NCI-H1417 (cell line): ENCODE data around the gene ZNF146.
"Not testable (repeated sequence)": the region's sequence is repeated elsewhere in the genome, so short reads cannot be mapped to it uniquely, and the experiment has no call there.

ENCODE experiments used
- DNase-seq, 3 experiments: peaks; one replicate each; lab custom pipeline; 2025; lab: John Stamatoyannopoulos, UW

The ZNF146 gene

GRCh38 chr19:36236304-36236945, 21.5 kb downstream of the ZNF146 start:
- DNase-seq, result no peak

DNA sequence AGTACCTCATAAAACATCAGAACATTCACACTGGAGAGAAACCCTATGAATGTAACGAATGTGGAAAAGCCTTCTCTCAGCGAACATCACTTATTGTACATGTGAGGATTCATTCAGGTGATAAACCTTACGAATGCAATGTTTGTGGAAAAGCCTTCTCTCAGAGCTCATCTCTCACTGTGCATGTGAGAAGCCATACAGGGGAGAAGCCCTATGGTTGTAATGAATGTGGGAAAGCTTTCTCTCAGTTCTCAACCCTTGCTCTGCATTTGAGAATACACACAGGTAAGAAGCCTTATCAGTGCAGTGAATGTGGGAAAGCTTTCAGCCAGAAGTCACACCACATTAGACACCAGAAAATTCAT, 22.0 kb downstream of the ZNF146 start:
- DNase-seq, result no peak

- DNase-seq, result no peak
These were observed 29.2 kb downstream of the ZNF146 start for GRCh38 chr19:36244066-36244465.

- peak; percentile 26 to 55 (median 50) for DNase-seq
These were observed 30.5 kb downstream of the ZNF146 start for GRCh38 chr19:36245210-36246005.

DNA sequence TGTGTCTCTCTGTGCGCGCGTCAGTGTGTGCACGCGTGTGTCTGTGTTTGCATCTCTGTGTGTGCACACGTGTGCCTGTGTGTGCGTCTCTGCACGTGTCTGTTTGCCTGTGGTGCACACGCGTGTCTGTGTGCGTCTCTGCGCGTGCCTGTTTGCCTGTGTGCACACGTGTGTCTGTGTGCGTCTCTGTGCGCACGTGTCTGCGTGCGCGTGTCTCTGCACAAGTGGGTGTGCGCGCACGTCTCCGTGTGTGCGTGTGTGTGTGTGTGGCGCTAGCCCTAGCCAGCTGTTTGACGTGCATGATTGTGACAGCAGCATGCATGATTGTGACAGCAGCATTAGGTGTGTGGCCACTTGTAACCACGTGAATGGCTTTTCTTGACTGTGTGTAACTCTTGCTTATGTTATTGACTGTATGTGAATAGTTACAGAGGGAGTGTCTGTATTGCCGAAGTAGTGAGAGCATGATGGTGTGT, 31.1 kb downstream of the ZNF146 start:
- peak in 1 of 3 experiments; percentile 61 for DNase-seq

- DNase-seq, result no peak
These were observed 37.1 kb downstream of the ZNF146 start for GRCh38 chr19:36252047-36252446.

- DNase-seq, result no peak
These were observed 39.9 kb downstream of the ZNF146 start for GRCh38 chr19:36254848-36255247.

DNA sequence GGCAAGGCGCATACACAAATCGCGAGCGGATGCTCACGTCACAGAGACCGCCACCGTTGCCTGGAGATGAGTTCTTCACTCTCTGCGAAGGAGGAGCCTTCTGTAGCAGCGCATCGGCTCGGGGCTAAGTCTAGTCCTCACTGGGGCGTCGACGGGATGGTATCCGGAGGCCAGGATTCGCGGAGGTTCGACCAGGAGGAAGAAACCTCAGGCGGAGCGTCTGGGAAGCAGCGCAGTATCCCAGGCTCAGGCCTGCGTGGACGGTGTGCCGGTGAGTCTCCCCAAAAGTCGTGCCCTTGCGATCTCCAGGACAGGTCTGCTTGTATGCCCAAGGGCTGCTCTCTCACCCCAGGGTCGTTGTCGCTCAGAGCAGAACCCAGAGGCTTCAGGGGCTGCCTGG, 40.4 kb downstream of the ZNF146 start:
- DNase-seq, result peak in 1 of 3 experiments; percentile 27

- no peak for DNase-seq
These were observed 41.2 kb downstream of the ZNF146 start for GRCh38 chr19:36256064-36256463.

GRCh38 chr19:36256853-36257519, 42.1 kb downstream of the ZNF146 start:
- no peak for DNase-seq

DNA sequence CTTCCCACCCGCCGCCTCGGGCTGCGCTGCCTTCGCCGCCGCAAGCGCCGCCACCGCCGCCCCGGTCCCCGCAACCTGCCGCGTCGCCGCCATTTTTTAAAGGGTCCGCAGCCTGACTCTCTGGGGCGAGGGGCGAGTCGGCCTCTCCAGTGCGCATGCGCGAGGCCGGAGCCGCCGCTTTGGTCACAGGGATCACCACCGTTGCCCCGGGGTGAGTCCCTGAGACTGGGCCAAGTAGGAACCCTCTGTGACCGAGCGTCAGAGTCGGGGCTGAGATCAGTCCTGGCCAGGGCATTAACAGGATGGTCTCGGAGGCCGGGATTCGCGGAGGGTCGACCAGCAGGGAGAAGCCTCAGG, 42.6 kb downstream of the ZNF146 start:
- DNase-seq, result peak in 1 of 3 experiments; percentile 71

GRCh38 chr19:36258028-36258875, 43.3 kb downstream of the ZNF146 start:
- no peak for DNase-seq

- DNase-seq, result no peak
These were observed 44.3 kb downstream of the ZNF146 start for GRCh38 chr19:36259211-36259610.

DNA sequence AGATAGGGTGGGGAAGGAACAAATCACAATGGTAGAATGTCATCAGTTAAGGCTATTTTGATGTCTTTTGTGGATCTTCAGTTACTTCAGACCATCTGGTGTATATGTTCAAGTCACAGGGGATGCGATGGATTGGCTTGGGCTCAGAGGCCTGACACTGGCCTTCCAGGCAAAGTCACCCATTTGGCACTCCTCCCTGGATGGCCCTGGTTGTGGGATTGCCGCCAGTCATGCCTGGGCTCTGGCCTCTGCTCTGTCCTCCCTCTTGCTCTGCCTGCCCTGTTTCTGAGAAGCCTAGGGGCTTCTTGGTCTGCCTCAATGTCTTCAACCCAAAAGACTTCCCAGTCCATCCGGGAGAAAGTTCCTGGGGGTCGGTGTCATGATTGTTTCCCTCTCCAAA, 50.2 kb downstream of the ZNF146 start:
- no peak for DNase-seq

- DNase-seq, result no peak
These were observed 51.0 kb downstream of the ZNF146 start for GRCh38 chr19:36265856-36266374.

GRCh38 chr19:36266375-36266961, 51.6 kb downstream of the ZNF146 start:
- DNase-seq, result peak in 1 of 3 experiments; percentile 80

DNA sequence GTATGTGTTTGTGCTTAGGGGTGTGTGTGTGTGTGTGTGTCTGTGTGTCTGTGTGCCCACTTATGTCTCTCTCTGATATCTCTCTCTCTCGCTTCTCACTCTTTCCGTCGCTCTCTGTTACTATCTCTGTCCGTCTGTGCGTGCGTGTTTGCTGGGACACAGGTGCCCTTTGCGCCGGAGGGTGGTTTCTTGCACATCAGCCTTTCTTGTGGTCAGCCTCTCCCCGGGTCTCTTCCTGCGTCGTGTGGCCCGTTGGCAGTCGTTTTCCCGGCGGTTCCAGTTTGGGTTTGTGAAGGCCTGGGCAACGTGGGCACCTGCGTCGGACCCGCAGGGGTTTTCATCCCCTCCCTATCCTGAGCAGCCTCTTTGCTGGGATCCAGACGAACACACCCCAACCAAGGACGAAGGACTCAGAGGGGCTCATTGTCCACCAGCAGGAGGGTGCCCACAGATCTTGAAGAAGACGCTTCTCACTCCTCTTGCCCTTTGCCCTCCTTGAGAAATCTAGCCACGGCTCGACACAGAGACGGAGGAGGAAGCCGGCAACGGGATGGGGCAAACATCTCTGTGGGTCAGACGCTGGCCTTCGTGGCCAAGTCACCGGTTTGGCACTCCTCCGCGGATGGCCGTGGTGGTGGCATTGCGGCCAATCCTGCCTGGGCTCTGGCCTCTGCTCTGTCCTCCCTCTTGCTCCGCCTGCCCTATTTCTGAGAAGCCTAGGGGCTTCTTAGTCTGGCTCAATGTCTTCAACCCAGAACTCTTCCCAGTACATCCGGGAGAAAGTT, 52.3 kb downstream of the ZNF146 start:
- no peak for DNase-seq

GRCh38 chr19:36268081-36268480, 53.2 kb downstream of the ZNF146 start:
- DNase-seq, result not testable (repeated sequence)

DNA sequence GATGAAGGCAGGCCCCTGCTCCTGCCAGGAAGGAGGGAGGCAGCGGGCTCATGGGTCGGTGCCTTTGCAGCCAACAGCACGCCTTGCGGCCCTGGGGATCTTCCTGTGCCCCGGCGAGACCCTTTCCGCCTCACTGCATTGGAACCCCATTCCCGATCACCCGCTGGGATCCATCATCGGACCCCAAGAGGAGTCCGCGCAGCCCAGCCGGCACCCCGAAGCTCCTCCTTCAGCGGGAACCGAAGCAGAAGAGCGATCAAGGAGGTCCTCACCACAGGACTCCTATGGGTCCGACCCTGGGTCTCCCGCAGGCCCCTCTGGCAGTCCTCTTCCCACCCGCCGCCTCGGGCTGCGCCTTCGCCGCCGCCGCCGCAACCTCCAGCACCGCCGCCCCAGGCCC, 53.7 kb downstream of the ZNF146 start:
- DNase-seq, result not testable (repeated sequence)

GRCh38 chr19:36269295-36269694, 54.4 kb downstream of the ZNF146 start:
- DNase-seq, result not testable (repeated sequence)
